H7 (cell line): Measurements from ENCODE around the gene DLGAP4. TPM values are rescaled to one million over a fixed set of nuclear protein-coding genes. Genes with fewer than 3 reads are reported as not detected.

ENCODE experiments used
- DNase-seq: peaks from one replicate; pipeline ENCODE4 v3.0.0; 2012
- H3K27me3 ChIP-seq: 2 replicates; pipeline ENCODE4 v1.6.0; 2011; ENCODE audit warnings: mild to moderate bottlenecking, low read length; ENCODE audit not compliant: control insufficient read depth, insufficient read depth
- H3K36me3 ChIP-seq: replicated peaks from 2 replicates; pipeline ENCODE4 v1.5.1; 2011; ENCODE audit warnings: low read length; ENCODE audit not compliant: control insufficient read depth, insufficient read depth
- H3K4me3 ChIP-seq: 2 replicates; pipeline ENCODE4 v1.5.1; 2011; ENCODE audit warnings: low read depth, mild to moderate bottlenecking, control low read depth, low read length, moderate library complexity; ENCODE audit not compliant: insufficient read depth
- total RNA-seq: library from RNA; depleted of rRNA; stranded (reverse); fragments of >200 nt; shearing (Covaris generic); gene quantifications from 2 replicates; pipeline ENCODE4 v1.2.3, GENCODE V29; 2014

The DLGAP4 gene
- total RNA-seq, 1 experiment from 2014 or later: 62.8 TPM

DNA sequence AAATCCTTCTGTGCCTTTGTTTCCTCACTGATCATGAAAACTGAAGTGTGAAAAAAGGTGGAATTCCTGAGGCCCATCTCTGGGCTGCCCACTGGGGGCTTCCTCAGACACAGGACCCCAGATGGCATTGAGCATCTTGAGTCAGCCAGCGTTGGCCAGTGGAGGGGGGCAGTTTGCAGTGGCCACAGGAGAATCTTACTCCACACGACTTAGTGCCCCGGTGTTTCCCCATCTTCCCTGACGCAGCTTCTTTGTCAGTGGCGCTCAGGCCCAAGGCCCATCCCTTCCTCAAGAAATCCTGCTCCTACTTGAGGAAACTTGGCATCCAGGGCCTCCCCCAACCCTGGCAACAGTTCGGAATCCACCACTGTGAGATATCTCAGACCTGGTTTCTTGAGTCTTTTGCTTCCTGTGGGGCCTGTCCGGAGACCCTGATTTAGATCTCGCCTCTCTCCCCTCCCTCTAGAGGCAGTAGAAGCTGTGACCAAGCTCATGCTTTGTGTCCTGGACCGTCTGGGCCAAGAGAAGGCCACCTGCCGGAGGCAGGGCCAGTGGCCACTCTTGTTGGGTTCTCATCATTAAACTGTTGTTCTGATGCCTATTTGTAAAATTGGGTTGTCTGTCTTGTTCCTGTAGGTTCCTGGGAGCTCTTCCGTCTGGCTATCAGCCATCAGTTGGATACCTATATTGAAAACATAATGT is 20.2 kb upstream of the DLGAP4 start:
- Histone ChIP-seq H3K36me3 (no peaks in the 10 kb centered on the region), H3K27me3 (no peaks in the 10 kb centered on the region), H3K4me3 (no peak overlapping the region)
- no peak for DNase-seq

DNA sequence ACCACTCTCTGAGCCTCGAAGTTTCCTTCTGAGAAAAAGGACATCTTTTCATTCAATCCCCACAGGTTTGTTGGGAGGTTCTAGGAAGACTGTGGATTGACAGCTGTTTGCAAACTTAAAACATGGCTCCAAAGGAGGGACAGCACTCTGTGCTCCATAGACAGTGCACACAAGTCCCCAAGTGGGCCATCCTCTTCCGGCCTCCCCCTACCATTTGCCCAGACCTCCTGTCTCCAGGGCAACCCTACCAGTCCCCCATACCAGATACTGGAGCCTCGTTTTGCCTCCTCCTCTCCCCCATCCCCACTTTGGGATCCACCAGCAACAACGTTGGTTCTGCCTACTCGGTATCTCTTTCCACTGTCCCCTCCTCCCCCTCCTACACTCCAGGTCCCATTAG is 8.5 kb upstream of the DLGAP4 start:
- DNase-seq: no peak
- H3K36me3 ChIP-seq: no peaks in the 10 kb centered on the region
- no peaks in the 10 kb centered on the region; the same call in 1 of the 2 replicates for H3K27me3 ChIP-seq
- H3K4me3 ChIP-seq: no peak overlapping the region

DNA sequence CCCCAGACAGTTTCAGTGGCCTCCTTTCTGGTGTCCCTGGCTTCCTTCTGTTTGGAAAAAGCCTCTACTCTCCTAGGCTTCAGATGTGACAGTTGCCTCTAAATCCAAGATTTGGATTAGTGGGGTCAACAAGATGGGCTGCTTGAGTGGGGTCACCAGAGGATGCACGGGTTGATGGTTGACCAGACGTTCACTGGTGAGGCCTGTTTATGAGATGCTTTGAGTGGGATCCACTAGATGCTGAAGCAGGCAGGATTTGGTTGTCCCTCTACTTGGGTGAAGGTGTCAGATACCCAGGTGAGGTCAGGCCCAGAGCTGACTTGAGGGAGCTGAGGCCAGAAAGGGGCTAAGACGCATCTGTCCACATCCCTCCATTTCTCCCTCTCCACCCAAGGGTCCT is 8.1 kb upstream of the DLGAP4 start:
- Histone ChIP-seq H3K27me3 (peaks cover 2% of the 10 kb centered on the region), H3K4me3 (no peak overlapping the region), H3K36me3 (no peaks in the 10 kb centered on the region)
- DNase-seq: no peak

DNA sequence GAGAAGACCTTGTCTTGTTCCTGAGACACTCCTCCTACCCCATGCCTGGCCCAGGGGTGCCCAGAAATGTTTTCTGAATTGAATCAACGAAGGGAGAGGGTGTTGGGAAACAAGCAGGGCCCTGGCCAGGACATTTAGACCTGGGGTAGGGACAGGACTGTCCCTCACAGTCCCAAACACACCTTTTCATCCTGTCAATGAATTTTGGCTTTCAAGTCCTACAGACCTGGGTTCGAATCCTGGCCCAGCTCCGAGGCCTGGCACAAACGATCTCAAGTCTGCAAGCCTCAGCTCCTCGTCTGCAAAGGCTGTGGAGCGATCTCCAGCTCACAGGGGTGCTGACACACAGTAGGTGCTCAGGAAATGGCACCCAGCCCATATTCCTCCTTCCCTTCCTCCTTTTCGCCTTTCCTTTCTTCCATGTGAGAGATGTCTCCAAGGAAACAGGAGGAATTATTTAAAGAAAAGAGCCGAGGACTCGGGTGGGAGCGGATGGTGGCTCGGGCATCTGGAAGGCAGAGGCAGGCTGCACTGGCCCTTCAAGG is 7.3 kb upstream of the DLGAP4 start:
- Histone ChIP-seq H3K36me3 (no peaks in the 10 kb centered on the region), H3K27me3 (peaks cover 4% of the 10 kb centered on the region), H3K4me3 (no peak overlapping the region)
- no peak for DNase-seq

DNA sequence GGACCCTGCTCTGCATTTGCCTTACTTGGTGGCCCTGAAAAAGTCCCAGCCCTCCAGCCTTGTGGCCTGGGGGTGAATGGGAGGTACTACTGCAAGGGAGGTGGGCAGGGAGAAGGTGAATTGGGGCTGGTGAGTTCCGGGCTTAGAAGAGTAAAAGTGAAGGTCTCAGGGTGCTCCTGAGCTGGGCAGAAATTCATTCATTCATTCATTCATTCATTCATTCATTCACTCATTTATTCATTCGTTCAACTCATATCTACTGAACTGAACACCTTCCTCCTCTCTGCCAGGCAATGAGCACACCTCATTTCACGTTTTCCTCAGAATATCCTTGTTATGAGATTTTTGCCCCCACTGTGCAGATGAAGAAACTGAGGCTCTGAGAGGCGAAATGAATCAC is 6.7 kb upstream of the DLGAP4 start:
- DNase-seq: no peak
- Histone ChIP-seq H3K36me3 (no peaks in the 10 kb centered on the region), H3K4me3 (no peak overlapping the region), H3K27me3 (peaks cover 4% of the 10 kb centered on the region)

DNA sequence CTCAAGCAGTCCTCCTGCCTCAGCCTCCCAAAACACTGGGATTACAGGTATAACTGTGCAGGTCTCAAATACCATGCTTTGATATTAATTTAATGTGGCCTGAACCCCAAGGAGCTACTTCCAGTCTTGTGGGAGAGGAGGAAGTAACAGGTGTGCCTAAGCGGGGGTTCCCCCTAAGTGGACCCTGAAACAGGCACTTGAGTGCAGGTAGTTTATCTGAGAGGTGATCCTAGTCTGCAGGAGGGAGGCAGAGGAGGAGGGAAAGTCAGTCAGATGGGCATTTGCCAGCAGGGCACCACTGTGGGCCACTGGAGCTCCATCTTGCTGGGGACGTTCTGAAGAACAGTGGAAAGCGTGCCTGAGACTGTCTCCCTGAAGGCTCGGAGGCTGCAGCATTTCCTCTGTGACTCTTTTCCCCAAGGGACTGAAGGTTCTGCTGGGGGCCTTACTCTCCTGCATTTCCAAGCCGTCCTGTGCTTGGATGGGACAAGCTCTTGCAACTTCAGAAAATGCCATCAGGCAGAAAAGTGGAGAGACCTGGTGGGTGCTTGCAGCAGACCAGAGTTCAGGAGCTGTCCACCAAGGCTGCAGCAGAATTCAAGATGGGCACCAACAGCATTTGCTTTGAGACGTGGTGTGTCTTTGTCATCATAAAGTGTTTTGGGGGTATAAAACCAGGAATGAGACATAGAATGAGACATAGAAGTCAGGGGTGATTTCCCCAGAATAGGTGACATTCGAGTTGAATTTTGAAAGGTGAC is 4.6 kb upstream of the DLGAP4 start:
- H3K4me3 ChIP-seq: no peak overlapping the region
- peaks cover 19% of the 10 kb centered on the region for H3K27me3 ChIP-seq
- DNase-seq: no peak
- no peaks in the 10 kb centered on the region for H3K36me3 ChIP-seq

DNA sequence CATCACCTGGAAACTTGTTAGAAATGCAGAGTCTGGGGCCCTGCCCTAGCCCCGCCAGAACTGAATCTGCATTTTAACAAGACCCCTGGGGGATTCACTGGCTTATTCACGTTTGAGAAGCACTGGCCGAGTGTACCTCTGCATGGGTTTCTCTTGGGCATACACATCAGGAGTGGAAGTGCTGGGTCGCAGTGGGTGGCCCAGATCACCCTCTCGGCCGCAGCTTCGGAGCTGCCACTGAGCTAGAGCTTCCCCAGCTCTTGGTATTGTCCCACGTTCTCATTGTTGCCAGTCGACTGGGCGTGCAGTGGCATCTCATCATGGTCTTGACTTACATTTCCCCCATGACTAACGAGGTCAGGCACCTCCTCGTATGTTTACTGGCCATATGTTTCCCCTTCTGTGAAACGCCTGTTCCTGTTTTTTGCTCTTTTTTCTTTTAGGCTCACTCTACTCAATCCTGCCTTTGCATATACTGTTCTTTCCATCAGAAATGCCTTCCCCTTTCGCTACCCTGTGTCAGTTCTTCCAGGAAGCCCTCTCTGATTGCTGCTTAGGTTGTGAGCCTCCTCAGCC is 3.0 kb upstream of the DLGAP4 start:
- peaks cover 34% of the 10 kb centered on the region for H3K27me3 ChIP-seq
- H3K4me3 ChIP-seq: no peak overlapping the region
- DNase-seq: no peak
- H3K36me3 ChIP-seq: no peaks in the 10 kb centered on the region

DNA sequence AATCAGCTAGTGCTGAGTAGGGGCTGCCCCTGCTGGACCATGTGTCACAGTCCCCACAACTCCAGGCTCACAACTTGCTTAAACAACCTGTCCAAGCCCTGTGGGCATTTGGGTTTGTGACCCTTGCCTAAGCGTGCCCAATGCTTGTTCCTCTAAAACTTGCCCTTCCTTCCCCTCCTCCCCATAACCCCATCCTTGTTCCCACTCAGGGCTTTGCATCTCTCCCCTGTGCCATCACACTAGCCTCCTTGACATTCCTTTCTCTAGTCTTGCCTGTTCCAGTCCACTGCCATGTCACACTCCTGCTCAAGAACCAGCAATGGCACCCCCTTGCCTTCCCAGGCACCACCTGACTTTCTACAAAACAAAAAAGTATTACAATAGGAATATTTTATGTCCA is 2.3 kb upstream of the DLGAP4 start:
- no peak for DNase-seq

DNA sequence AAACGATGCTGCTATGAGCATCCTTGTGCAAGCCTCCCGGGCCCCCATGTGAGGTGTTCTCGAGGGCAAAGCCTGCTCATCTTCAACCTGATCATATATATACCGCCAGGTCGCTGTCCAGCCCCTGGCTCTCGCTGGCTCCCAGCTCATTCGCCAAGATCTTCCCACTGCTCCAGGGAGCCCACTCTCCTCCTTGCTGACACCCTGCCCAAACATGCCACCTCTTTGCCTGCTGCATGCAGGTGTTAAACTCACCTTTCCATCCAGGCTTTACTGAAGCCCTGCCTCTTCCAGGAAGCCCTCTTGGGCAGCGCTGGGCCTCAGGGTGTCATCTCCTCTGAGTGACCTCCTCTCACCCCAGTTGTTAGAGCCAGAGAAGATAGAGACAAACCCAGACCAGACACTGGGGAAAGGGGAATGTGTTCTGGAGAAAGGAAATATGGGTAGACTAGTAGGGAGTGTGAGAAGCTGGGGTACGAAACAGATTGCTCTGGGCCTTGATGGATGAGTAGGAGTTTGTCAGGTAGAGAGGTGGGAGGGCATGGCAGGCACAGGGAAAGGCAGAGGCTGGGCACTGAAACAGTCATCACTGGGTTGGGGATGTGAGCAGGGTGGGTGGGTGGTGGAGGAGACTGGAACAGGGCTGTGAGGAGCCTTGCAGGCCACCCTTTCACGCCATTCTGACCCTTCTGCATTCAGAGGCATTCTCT is 1.2 kb upstream of the DLGAP4 start:
- DNase-seq: peak; percentile 48
- H3K36me3 ChIP-seq: no peaks in the 10 kb centered on the region
- no peak overlapping the region for H3K4me3 ChIP-seq
- peaks cover 38% of the 10 kb centered on the region for H3K27me3 ChIP-seq

More for the DNA sequence above, 2.3 kb upstream of the DLGAP4 start:
- Histone ChIP-seq H3K27me3 (peaks cover 38% of the 10 kb centered on the region), H3K36me3 (no peaks in the 10 kb centered on the region), H3K4me3 (no peak overlapping the region)

DNA sequence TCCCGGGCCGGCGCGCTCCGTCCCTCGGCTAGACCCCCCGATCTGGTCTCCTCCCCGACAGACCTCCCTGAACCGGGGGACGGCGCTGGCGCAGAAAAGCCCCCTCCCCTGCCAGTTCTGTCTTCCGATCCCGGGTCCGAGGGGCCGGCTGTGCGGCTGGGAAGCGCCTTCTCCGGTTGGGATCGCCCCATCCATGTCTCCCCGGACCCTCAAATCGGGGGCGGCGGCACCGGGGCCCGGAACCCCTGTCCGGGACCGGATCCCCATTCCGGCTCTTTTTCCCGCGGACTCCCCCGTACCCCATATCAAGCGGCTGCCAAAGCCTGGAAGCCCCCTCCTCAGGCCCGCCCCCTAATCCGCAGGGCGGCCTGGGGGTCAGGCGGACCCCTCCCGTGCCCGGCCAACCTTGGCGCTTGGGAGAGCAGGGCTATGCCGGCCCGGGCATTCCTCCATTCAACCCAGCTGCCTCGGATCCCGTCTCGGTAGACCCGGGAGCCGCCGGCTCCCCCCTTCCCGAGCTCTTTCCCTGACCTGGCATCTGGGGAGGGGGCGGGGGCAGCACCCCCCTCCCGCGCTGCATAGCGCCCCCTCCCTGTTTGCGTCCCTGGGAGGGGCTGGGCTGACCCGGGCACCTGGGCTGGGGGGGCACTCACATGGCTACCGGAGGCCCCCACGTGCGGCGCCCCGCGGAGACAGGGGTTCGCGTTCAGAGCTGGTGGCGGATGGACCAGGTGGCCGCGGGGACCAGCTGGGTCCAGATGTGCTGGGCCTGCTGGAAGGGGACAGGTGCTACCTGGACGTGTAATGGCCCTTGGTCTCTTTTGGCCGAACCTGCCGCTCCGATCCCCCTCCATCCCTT is 643 bp downstream of the DLGAP4 start:
- Histone ChIP-seq H3K27me3 (peaks cover 38% of the 10 kb centered on the region), H3K4me3 (peak overlapping the region; percentile 63), H3K36me3 (no peaks in the 10 kb centered on the region)
- peak; percentile 86 for DNase-seq

DNA sequence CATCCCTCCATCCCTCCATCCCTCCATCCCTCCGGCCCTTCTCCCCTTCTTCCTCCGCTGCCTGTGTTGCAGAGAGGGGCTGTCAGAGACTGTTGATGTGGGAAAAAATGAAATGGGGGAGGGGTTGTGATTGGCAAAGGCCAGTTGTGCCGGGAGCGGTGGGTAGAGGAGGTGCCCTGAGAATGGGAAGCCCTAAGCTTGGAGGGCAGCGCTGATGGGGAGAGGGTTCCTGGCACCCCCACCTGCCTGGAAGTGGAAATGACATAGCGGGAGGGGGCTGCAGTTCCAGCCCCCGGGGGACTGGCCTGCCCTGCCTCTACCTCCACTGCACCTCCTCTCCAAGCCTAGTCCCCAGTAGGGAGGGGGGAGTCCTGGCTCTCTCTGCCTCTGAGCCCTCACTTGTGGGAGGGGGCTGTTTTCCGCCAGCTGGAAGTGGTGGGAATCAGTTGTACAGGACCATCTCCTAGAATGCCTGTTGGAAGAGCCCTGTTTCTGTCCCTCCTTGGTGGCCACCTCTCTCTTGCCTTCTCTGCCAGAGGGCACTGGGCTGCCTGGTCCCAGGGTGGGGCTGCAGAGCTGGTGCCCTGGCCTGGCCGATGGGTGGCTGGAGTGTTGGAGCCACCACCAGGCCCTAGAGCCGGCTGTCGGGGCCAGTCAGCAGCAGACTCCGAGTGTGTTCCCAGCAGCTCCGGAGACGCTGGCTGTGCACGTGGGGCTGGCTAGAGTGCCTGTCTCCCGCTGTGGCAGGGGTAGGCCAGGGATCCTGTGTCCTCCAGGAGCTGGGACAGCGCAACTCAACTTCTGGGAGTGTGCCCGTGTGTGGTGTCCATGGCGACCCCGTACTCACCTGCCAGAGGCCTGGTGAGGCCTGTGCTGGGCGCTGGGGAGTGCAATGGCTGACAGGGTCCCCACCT is 1.5 kb downstream of the DLGAP4 start:
- Histone ChIP-seq H3K4me3 (peak overlapping the region; percentile 63), H3K36me3 (no peaks in the 10 kb centered on the region), H3K27me3 (peaks cover 38% of the 10 kb centered on the region)
- peak; percentile 80 for DNase-seq

DNA sequence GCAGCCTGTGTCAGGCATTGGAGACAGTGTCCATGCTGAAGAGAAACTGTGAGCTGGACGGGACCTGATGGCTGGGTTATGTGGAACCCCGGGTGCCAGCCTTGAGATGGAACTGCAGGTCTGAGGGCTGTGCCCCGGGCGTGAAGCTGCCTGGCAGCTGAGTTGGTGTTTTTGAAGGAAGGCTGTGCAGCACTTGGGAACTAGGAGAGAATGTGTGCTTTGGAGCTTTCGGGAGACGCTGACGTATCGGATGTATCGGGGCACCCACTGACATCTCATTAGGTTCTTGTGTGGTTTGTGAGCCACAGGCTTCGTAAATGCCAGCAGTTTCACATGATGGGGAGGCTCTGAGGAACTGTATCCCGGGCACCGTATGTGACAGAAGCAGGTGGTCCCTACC is 2.2 kb downstream of the DLGAP4 start:
- Histone ChIP-seq H3K4me3 (no peak overlapping the region), H3K36me3 (no peaks in the 10 kb centered on the region), H3K27me3 (peaks cover 34% of the 10 kb centered on the region)
- DNase-seq: no peak

DNA sequence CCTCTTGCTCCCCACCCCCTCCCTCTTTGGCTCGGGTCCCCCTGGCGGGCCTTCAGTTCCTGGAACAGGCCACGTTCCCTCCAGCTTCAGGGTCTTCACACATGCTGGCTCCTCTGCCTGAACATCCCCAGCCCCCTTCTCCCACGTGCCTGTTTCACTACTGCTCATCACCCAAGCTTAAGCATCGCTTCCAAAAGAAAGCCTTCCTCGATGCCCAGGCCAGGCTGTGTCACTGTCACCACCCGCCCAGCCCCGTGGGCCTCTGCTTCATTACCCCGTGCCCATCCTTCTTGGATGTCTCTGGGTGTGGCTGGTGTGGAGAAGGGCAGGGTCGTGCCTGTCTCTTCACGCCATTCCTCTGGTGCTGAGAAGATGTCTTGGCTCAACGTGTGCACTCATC is 2.8 kb downstream of the DLGAP4 start:
- peaks cover 34% of the 10 kb centered on the region for H3K27me3 ChIP-seq

More for the DNA sequence above, 2.8 kb downstream of the DLGAP4 start:
- peak; percentile 64 for DNase-seq
- Histone ChIP-seq H3K36me3 (no peaks in the 10 kb centered on the region), H3K4me3 (no peak overlapping the region)
